A549 (cell line): Measurements from ENCODE around the gene MAGI2. TPM values are rescaled to one million over a fixed set of nuclear protein-coding genes. Genes with fewer than 3 reads are reported as not detected.

Source experiments
- ATAC-seq, 2 experiments: fragments of 200-7000 bp in 1 of 2; fragments of >200 bp in 1 of 2; cut with Nextera tagmentation in 1 of 2; cut with Tn5 transposase in 1 of 2; 3 replicates each; pipeline versions ENCODE4 v1.8.0 to v1.9.1; 2018 to 2020; ENCODE audit warnings: mild to moderate bottlenecking in 1 of 2, moderate library complexity in 1 of 2
- CTCF ChIA-PET: fragments of 300-600 bp; sonication (Branson Sonifier 250); formaldehyde crosslinking; extraction: SDS; loops from one replicate; lab custom pipeline; 2021; ENCODE audit warnings: antibody characterized with exemption, inconsistent platforms; lab: Yijun Ruan, JAX
- POLR2A ChIA-PET: fragments of 350-600 bp; formaldehyde crosslinking; extraction: SDS; loops from one replicate; lab custom pipeline; 2021; ENCODE audit warnings: antibody characterized with exemption, inconsistent platforms; lab: Yijun Ruan, JAX
- DNase-seq, 2 experiments: peaks; one replicate each; pipeline versions ENCODE4 v3.0.0 to v3.0.0-alpha.2; 2011 to 2016; ENCODE audit warnings: low read depth in 1 of 2, low spot score in 1 of 2
- FAIRE-seq: peaks from 2 replicates; lab custom pipeline; 2011; peaks lifted over from hg19 to GRCh38; lab: Jason Lieb, UNC
- H3K27ac ChIP-seq, 2 experiments: fragments of >200 bp; sonication (Bioruptor Twin); formaldehyde crosslinking; 3 replicates each; pipeline ENCODE4 v1.5.1; 2016 to 2017
- H3K4me1 ChIP-seq: fragments of >200 bp; sonication (Bioruptor Twin); formaldehyde crosslinking; 3 replicates; pipeline ENCODE4 v1.6.1; 2016
- H3K4me2 ChIP-seq: fragments of >200 bp; sonication (Bioruptor Twin); formaldehyde crosslinking; 3 replicates; pipeline ENCODE4 v1.6.1; 2016
- H3K4me3 ChIP-seq: fragments of >200 bp; sonication (Bioruptor Twin); formaldehyde crosslinking; 3 replicates; pipeline ENCODE4 v1.5.1; 2016
- H3K9me3 ChIP-seq: fragments of >200 bp; sonication (Bioruptor Twin); formaldehyde crosslinking; 3 replicates; pipeline ENCODE4 v1.6.1; 2016
- BHLHE40 ChIP-seq: IDR thresholded peaks from 2 replicates; pipeline ENCODE4 v1.6.1; 2012; ENCODE audit warnings: low read depth, low read length, inconsistent platforms
- CBX8 ChIP-seq: fragments of 200-600 bp; sonication (generic); IDR thresholded peaks from 2 replicates; pipeline ENCODE4 v1.6.1; 2016
- CEBPB ChIP-seq, 2 experiments: fragments of >200 bp in 1 of 2; sonication (Bioruptor Twin) in 1 of 2; formaldehyde crosslinking in 1 of 2; IDR thresholded peaks; 2 replicates each; pipeline ENCODE4 v1.6.1; 2012 to 2016
- CHD2 ChIP-seq: fragments of 150-350 bp; IDR thresholded peaks from 2 replicates; pipeline ENCODE4 v1.6.1; 2014; ENCODE audit warnings: low read length; ENCODE audit not compliant: partially characterized antibody
- E2F6 ChIP-seq: IDR thresholded peaks from 2 replicates; pipeline ENCODE4 v1.6.1; 2012; ENCODE audit warnings: low read depth, borderline replicate concordance
- EP300 ChIP-seq, 2 experiments: fragments of >200 bp; sonication (Bioruptor Twin); formaldehyde crosslinking; IDR thresholded peaks; 2 replicates in 1 of 2; 3 replicates in 1 of 2; pipeline ENCODE4 v1.6.1; 2016 to 2017
- FOXS1 ChIP-seq: fragments of 250-450 bp; sonication (Bioruptor Pico); IDR thresholded peaks from 2 replicates; pipeline ENCODE4 v1.5.0; 2020; ENCODE audit warnings: mild to moderate bottlenecking, moderate library complexity
- GATA3 ChIP-seq: IDR thresholded peaks from 2 replicates; pipeline ENCODE4 v1.6.1; 2012; ENCODE audit warnings: borderline replicate concordance
- HES2 ChIP-seq: fragments of >200 bp; sonication (Bioruptor Twin); formaldehyde crosslinking; IDR thresholded peaks from 2 replicates; pipeline ENCODE4 v1.6.1; 2016
- HEYL ChIP-seq: fragments of 250-450 bp; sonication (Bioruptor Pico); IDR thresholded peaks from 2 replicates; pipeline ENCODE4 v1.8.0; 2021; ENCODE audit warnings: mild to moderate bottlenecking, moderate library complexity
- HMGXB4 ChIP-seq: fragments of 250-450 bp; sonication (Bioruptor Pico); IDR thresholded peaks from 2 replicates; pipeline ENCODE4 v1.5.0; 2021; ENCODE audit warnings: mild to moderate bottlenecking, moderate library complexity, borderline replicate concordance
- HOXA7 ChIP-seq: fragments of 250-450 bp; sonication (Bioruptor Pico); IDR thresholded peaks from 2 replicates; pipeline ENCODE4 v1.5.0; 2020; ENCODE audit warnings: mild to moderate bottlenecking, moderate library complexity
- HOXB13 ChIP-seq: fragments of 250-450 bp; sonication (Bioruptor Pico); IDR thresholded peaks from 2 replicates; pipeline ENCODE4 v1.5.0; 2020; ENCODE audit warnings: low read depth, mild to moderate bottlenecking, moderate library complexity
- JUN ChIP-seq, 2 experiments: fragments of >200 bp; sonication (Bioruptor Twin); formaldehyde crosslinking; IDR thresholded peaks; 2 replicates in 1 of 2; 3 replicates in 1 of 2; pipeline ENCODE4 v1.6.1; 2016 to 2017
- KDM5A ChIP-seq: fragments of 200-600 bp; sonication (generic); IDR thresholded peaks from 2 replicates; pipeline ENCODE4 v1.6.1; 2016; ENCODE audit warnings: antibody characterized with exemption, mild to moderate bottlenecking
- MAZ ChIP-seq: fragments of 150-350 bp; IDR thresholded peaks from 2 replicates; pipeline ENCODE4 v1.6.1; 2014; ENCODE audit warnings: antibody characterized with exemption, low read depth, low read length, borderline replicate concordance
- MYC ChIP-seq: IDR thresholded peaks from 2 replicates; pipeline ENCODE4 v1.6.1; 2012; ENCODE audit warnings: mild to moderate bottlenecking, inconsistent platforms, low read length, improper control_type of control experiment, borderline replicate concordance
- NFE2L2 ChIP-seq: fragments of 150-350 bp; conservative IDR thresholded peaks from 2 replicates; pipeline ENCODE4 v1.6.1; 2014; ENCODE audit warnings: low read length
- NPAS2 ChIP-seq: fragments of 250-450 bp; sonication (Bioruptor Pico); IDR thresholded peaks from 2 replicates; pipeline ENCODE4 v1.8.0; 2022; ENCODE audit warnings: mild to moderate bottlenecking, moderate library complexity, borderline replicate concordance
- PBX3 ChIP-seq: IDR thresholded peaks from 2 replicates; pipeline ENCODE4 v1.6.1; 2012
- PHF8 ChIP-seq: fragments of 200-600 bp; sonication (generic); IDR thresholded peaks from 2 replicates; pipeline ENCODE4 v1.6.1; 2016; ENCODE audit warnings: low read depth, mild to moderate bottlenecking, antibody characterized with exemption, moderate library complexity, borderline replicate concordance
- POLR2A ChIP-seq: IDR thresholded peaks from 2 replicates; pipeline ENCODE4 v1.6.1; 2012; ENCODE audit warnings: mild to moderate bottlenecking, low read length
- RFX5 ChIP-seq: fragments of 450-650 bp; IDR thresholded peaks from 2 replicates; pipeline ENCODE4 v1.7.1; 2014; ENCODE audit warnings: antibody characterized with exemption, mild to moderate bottlenecking, moderate library complexity
- SREBF2 ChIP-seq: fragments of 450-650 bp; IDR thresholded peaks from 2 replicates; pipeline ENCODE4 v1.6.1; 2014; ENCODE audit warnings: mild to moderate bottlenecking, moderate library complexity
- TP53 ChIP-seq: fragments of 250-450 bp; sonication (Bioruptor Pico); IDR thresholded peaks from 2 replicates; pipeline ENCODE4 v1.5.0; 2021; ENCODE audit warnings: mild to moderate bottlenecking, moderate library complexity
- ZSCAN20 ChIP-seq: fragments of 250-450 bp; sonication (Bioruptor Pico); IDR thresholded peaks from 2 replicates; pipeline ENCODE4 v1.8.0; 2022; ENCODE audit warnings: mild to moderate bottlenecking, moderate library complexity
- WGBS: methylation state at CpG from one replicate; pipeline ENCODE4 v1.1.6; 2017; ENCODE audit errors: missing lambda C conversion rate; 5-methylcytosine and 5-hydroxymethylcytosine counted together
- polyA plus RNA-seq, 4 experiments: library from polyadenylated mRNA; depleted of rRNA in 3 of 4; stranded (reverse); fragments of >200 nt; fragmentation: RNase III in 1 of 4; extraction: RNeasy Plus Mini Kit Qiagen cat#74134 plus additional on column Dnase treatment in 1 of 4; gene quantifications; 2 replicates in 3 of 4; 3 replicates in 1 of 4; pipeline ENCODE4 v1.2.3, GENCODE V29; 2011 to 2017

Gene MAGI2
- polyA plus RNA-seq, 2 of the 4 experiments (the other 2 are of a cell fraction) = 0.48 to 0.81 TPM

GRCh38 chr7:78171398-78171797 is 1282.1 kb downstream of the MAGI2 start:
- ATAC-seq (no peak), DNase-seq (no peak), FAIRE-seq (no peak)
- CTCF ChIA-PET = no interaction called here
- H3K4me1 ChIP-seq = no peaks in the 10 kb centered on the region
- WGBS = 16% methylated on average over 2 of the region's 2 CpGs
- no peak overlapping the region for H3K4me3 ChIP-seq
- no peak overlapping the region for H3K27ac ChIP-seq
- TF ChIP-seq GATA3 (no peak), KDM5A (no peak), HEYL (no peak), HMGXB4 (CRISPR knock-in tag) (no peak), MAZ (no peak), NPAS2 (no peak), FOXS1 (CRISPR knock-in tag) (no peak), BHLHE40 (no peak), HES2 (no peak), CEBPB (IDR thresholded peaks at IDR 0.05) (no peak), SREBF2 (no peak), CHD2 (no peak), TP53 (CRISPR knock-in tag) (no peak), ZSCAN20 (CRISPR knock-in tag) (no peak), NFE2L2 (no peak), POLR2A (no peak), JUN (IDR thresholded peaks at IDR 0.05) (no peak), RFX5 (no peak), E2F6 (no peak)
- TF ChIP-seq, all 56 proteins: peak for 0
- Histone ChIP-seq H3K4me2 (no peak overlapping the region), H3K9me3 (no peaks in the 10 kb centered on the region)
- POLR2A ChIA-PET = no interaction called here

- H3K4me3 ChIP-seq = no peak overlapping the region
- ATAC-seq (no peak), FAIRE-seq (no peak), DNase-seq (no peak)
- ChIA-PET POLR2A (no interaction called here), CTCF (no interaction called here)
- H3K9me3 ChIP-seq = no peaks in the 10 kb centered on the region
- TF ChIP-seq HOXA7 (CRISPR knock-in tag) (no peak), BHLHE40 (no peak), MYC (no peak), HOXB13 (CRISPR knock-in tag) (no peak), EP300 (IDR thresholded peaks at IDR 0.05) (no peak), PHF8 (no peak), SREBF2 (no peak), FOXS1 (CRISPR knock-in tag) (no peak), PBX3 (no peak), CBX8 (no peak)
- 53% methylated on average over 5 of the region's 5 CpGs for WGBS
- H3K27ac ChIP-seq = no peak overlapping the region
- no peaks in the 10 kb centered on the region for H3K4me1 ChIP-seq
- H3K4me2 ChIP-seq = no peak overlapping the region
These were observed 1282.7 kb downstream of the MAGI2 start for GRCh38 chr7:78170815-78171214.
